ENCODE results near the gene MAGI2.
A peak's percentile ranks its signal among the peaks of the same experiment; 100 is the strongest.

MAGI2 gene

GRCh38 chr7:78395298-78396036 is 1058.0 kb downstream of the MAGI2 start:
- DNase-seq: no peak

GRCh38 chr7:78389022-78389421 is 1064.4 kb downstream of the MAGI2 start:
- DNase-seq: no peak

- DNase-seq: no peak
Measured at GRCh38 chr7:78386520-78386919, 1066.9 kb downstream of the MAGI2 start.

- DNase-seq: no peak
Measured at GRCh38 chr7:78383096-78383880, 1070.2 kb downstream of the MAGI2 start.

- DNase-seq: no peak
Measured at GRCh38 chr7:78379148-78379547, 1074.3 kb downstream of the MAGI2 start.

- DNase-seq: no peak
Measured at GRCh38 chr7:78377532-78377931, 1075.9 kb downstream of the MAGI2 start.

GRCh38 chr7:78370936-78371335 is 1082.5 kb downstream of the MAGI2 start:
- DNase-seq: peak in 1 of 2 experiments; percentile 12

GRCh38 chr7:78368771-78369170 is 1084.7 kb downstream of the MAGI2 start:
- DNase-seq: peak in 1 of 2 experiments; percentile 9

- no peak for DNase-seq
Measured at GRCh38 chr7:78367280-78367773, 1086.1 kb downstream of the MAGI2 start.

GRCh38 chr7:78363866-78364265 is 1089.6 kb downstream of the MAGI2 start:
- DNase-seq: no peak

GRCh38 chr7:78359836-78360235 is 1093.6 kb downstream of the MAGI2 start:
- no peak for DNase-seq

GRCh38 chr7:78357709-78358108 is 1095.8 kb downstream of the MAGI2 start:
- no peak for DNase-seq

GRCh38 chr7:78355834-78356233 is 1097.6 kb downstream of the MAGI2 start:
- DNase-seq: no peak

GRCh38 chr7:78350926-78351325 is 1102.5 kb downstream of the MAGI2 start:
- DNase-seq: no peak

- DNase-seq: no peak
Measured at GRCh38 chr7:78350391-78350790, 1103.1 kb downstream of the MAGI2 start.

GRCh38 chr7:78346827-78347226 is 1106.6 kb downstream of the MAGI2 start:
- DNase-seq: no peak

GRCh38 chr7:78345979-78346378 is 1107.5 kb downstream of the MAGI2 start:
- DNase-seq: no peak

- no peak for DNase-seq
Measured at GRCh38 chr7:78345293-78345911, 1108.1 kb downstream of the MAGI2 start.

- no peak for DNase-seq
Measured at GRCh38 chr7:78334426-78334825, 1119.0 kb downstream of the MAGI2 start.

GRCh38 chr7:78333530-78334425 is 1119.7 kb downstream of the MAGI2 start:
- DNase-seq: no peak

GRCh38 chr7:78329001-78329655 is 1124.3 kb downstream of the MAGI2 start:
- DNase-seq: no peak

- no peak for DNase-seq
Measured at GRCh38 chr7:78327718-78328117, 1125.7 kb downstream of the MAGI2 start.

Data from NCI-H446 (cell line).